Measurements from ENCODE around the gene MICU1. TPM values are rescaled to one million over a fixed set of nuclear protein-coding genes. Genes with fewer than 3 reads are reported as not detected.

The MICU1 gene
- total and polyA plus RNA-seq, 10 of the 15 experiments (the other 5 are each of a cell fraction or from before 2014, with no cell fraction given): 18.2 to 36.4 (median 22.2) TPM

DNA sequence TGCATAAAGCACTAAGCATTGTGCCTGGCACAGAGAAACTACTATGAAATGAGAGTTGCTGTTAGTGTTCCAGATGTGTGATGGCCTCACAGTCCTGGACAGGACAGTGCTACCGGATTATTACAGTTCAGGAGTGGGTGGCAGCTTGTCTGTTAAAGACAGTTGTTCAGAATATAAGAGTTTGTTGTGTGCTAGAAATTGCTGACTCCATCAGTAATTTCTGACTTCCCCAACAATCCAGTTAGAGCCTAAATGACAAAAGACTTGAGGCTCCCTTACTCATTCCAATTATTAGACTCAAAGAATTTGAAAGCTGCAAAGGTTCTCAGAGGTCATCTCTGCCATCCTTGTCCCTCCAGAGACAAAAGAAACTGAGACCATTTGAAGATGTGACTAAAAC, 236.9 kb downstream of the MICU1 start (continued):
- TF ChIP-seq MYC (IDR thresholded peaks at IDR 0.05; ENCODE audit: insufficient read depth, insufficient read length, insufficient replicate concordance, low read length, severe bottlenecking): no peak
- no peak for TF ChIP-seq NFIC (IDR thresholded peaks at IDR 0.05; ENCODE audit: low read depth, low read length)
- no peak for TF ChIP-seq ETV6 (conservative IDR thresholded peaks at IDR 0.05 in 1 of 2, IDR thresholded peaks at IDR 0.05 in 1 of 2; ENCODE audit: borderline replicate concordance in 1 of 2, low read depth in 1 of 2)
- no peak for TF ChIP-seq MLLT1 (IDR thresholded peaks at IDR 0.05)
- no peak for TF ChIP-seq E2F4 (IDR thresholded peaks at IDR 0.05; ENCODE audit: low read depth, low read length)
- TF ChIP-seq POU2F2 (IDR thresholded peaks at IDR 0.05; ENCODE audit: borderline replicate concordance, low read depth, low read length): no peak
- TF ChIP-seq BRCA1 (IDR thresholded peaks at IDR 0.05; ENCODE audit: low read depth, low read length): no peak

GRCh38 chr10:72388062-72388461, 237.8 kb downstream of the MICU1 start:
- ChIA-PET POLR2A (interaction anchor here (0.5 kb wide), 1 partner anchor 1396 kb away, joined by 3 read pairs; no protein-coding TSS in a partner anchor), CTCF (interaction anchor here (1.1 to 1.4 kb wide), 2 partner anchors 13 to 446 kb away, joined by 3 read pairs; no protein-coding TSS in a partner anchor), SMC1A (ENCODE audit: uncharacterized antibody, unreplicated experiment) (no interaction called here), RAD21 (ENCODE audit: unreplicated experiment) (no interaction called here)
- no peak for DNase-seq (ENCODE audit: low read depth, low spot score)
- TF ChIP-seq HDAC6 (IDR thresholded peaks at IDR 0.05; ENCODE audit: unreplicated experiment) (no peak), SIN3A (IDR thresholded peaks at IDR 0.05; ENCODE audit: low read depth, low read length) (no peak)
- Histone ChIP-seq H3K9me3 (replicated peaks; ENCODE audit: control insufficient read depth, insufficient read depth, low read length) (no peaks in the 10 kb centered on the region), H3K4me3 (no peak overlapping the region), H2AFZ (ENCODE audit: control insufficient read depth, low read depth, low read length) (no peak overlapping the region), H3K27ac (ENCODE audit: control insufficient read depth, insufficient read depth) (no peak overlapping the region), H3K36me3 (ENCODE audit: control insufficient read depth in 2 of 2, insufficient read depth in 2 of 2, low read length in 1 of 2) (no peaks in the 10 kb centered on the region), H4K20me1 (ENCODE audit: control insufficient read depth, insufficient read depth) (no peaks in the 10 kb centered on the region), H3K79me2 (ENCODE audit: control insufficient read depth, insufficient read depth, low read length) (no peaks in the 10 kb centered on the region), H3K4me1 (ENCODE audit: control insufficient read depth, insufficient read depth, low read length) (no peaks in the 10 kb centered on the region), H3K9ac (ENCODE audit: control insufficient read depth, insufficient read depth, low read length) (no peak overlapping the region), H3K27me3 (replicated peaks in 1 of 2; ENCODE audit: control insufficient read depth in 2 of 2, insufficient read depth in 2 of 2, low read length in 1 of 2) (no peaks in the 10 kb centered on the region), H3K4me2 (ENCODE audit: control insufficient read depth, insufficient read depth) (no peak overlapping the region)
- intact Hi-C loops (cut with micrococcal nuclease; ENCODE audit: unreplicated experiment) (no loop called here), in situ Hi-C loops (cut with MboI) (no loop called here)
- BruUV-seq (replicated peaks): no TSS peak
- no peak for FAIRE-seq
- ATAC-seq: no peak
- WGBS (ENCODE audit: insufficient coverage, insufficient replicate concordance, low lambda C conversion rate, missing lambda C conversion rate): 93% methylated on average over 5 of the region's 5 CpGs

All from GM12878 (cell line).